ENCODE measurements around the gene RIPPLY1.

- TF ChIP-seq CTCF (conservative IDR thresholded peaks at IDR 0.05; ENCODE audit: low read length) (no peak), EZH2phosphoT487 (IDR thresholded peaks at IDR 0.05; ENCODE audit: borderline replicate concordance) (no peak)
Observed at GRCh38 chrX:106894978-106895452, 8.1 kb downstream of the RIPPLY1 start.
